H9 (cell line): ENCODE results near the gene SHB. TPM values are rescaled to one million over a fixed set of nuclear protein-coding genes. Genes with fewer than 3 reads are reported as not detected.

Experiments
- DNase-seq: peaks from one replicate; pipeline ENCODE4 v3.0.0-alpha.2; 2017
- H2AFZ ChIP-seq: one replicate; pipeline ENCODE4 v1.6.1; 2013; ENCODE audit warnings: mild to moderate bottlenecking, low read length, control low read depth, moderate library complexity
- H2AK5ac ChIP-seq: 2 replicates; pipeline ENCODE4 v1.6.1; 2013; ENCODE audit warnings: low read length, control low read depth, mixed read lengths; ENCODE audit not compliant: insufficient read length
- H2BK120ac ChIP-seq: one replicate; pipeline ENCODE4 v1.6.1; 2013; ENCODE audit warnings: low read depth, mild to moderate bottlenecking, low read length, control low read depth, inconsistent platforms; ENCODE audit not compliant: poor library complexity, severe bottlenecking
- H2BK12ac ChIP-seq: 2 replicates; pipeline ENCODE4 v1.6.1; 2013; ENCODE audit warnings: low read length, control low read depth, mixed read lengths, low read depth; ENCODE audit not compliant: insufficient read length
- H2BK15ac ChIP-seq: 2 replicates; pipeline ENCODE4 v1.6.1; 2013; ENCODE audit warnings: low read depth, low read length, control low read depth
- H2BK20ac ChIP-seq: one replicate; pipeline ENCODE4 v1.6.1; 2013; ENCODE audit warnings: low read depth, mild to moderate bottlenecking, low read length, control low read depth, inconsistent platforms; ENCODE audit not compliant: poor library complexity, severe bottlenecking
- H2BK5ac ChIP-seq: 2 replicates; pipeline ENCODE4 v1.6.1; 2013; ENCODE audit warnings: low read length, control low read depth, mixed read lengths; ENCODE audit not compliant: insufficient read length
- H3K14ac ChIP-seq: 2 replicates; pipeline ENCODE4 v1.6.1; 2013; ENCODE audit warnings: low read length, control low read depth; ENCODE audit not compliant: insufficient read depth
- H3K18ac ChIP-seq: 2 replicates; pipeline ENCODE4 v1.6.1; 2013; ENCODE audit warnings: low read depth, mild to moderate bottlenecking, mixed read lengths, low read length, control low read depth; ENCODE audit not compliant: insufficient read length
- H3K23ac ChIP-seq: 2 replicates; pipeline ENCODE4 v1.6.1; 2013; ENCODE audit warnings: low read length, control low read depth, mixed read lengths, low read depth; ENCODE audit not compliant: insufficient read length
- H3K23me2 ChIP-seq: 2 replicates; pipeline ENCODE4 v1.6.1; 2013; ENCODE audit warnings: low read depth, mild to moderate bottlenecking, mixed read lengths, low read length, control low read depth; ENCODE audit not compliant: insufficient read length, poor library complexity, severe bottlenecking
- H3K27ac ChIP-seq: 2 replicates; pipeline ENCODE4 v1.5.1; 2013; ENCODE audit warnings: low read length, control low read depth, mixed read lengths, low read depth; ENCODE audit not compliant: insufficient read length
- H3K27me3 ChIP-seq: 2 replicates; pipeline ENCODE4 v1.6.1; 2013; ENCODE audit warnings: low read length, control low read depth, inconsistent platforms; ENCODE audit not compliant: insufficient read depth
- H3K4ac ChIP-seq: 2 replicates; pipeline ENCODE4 v1.6.1; 2013; ENCODE audit warnings: low read depth, mild to moderate bottlenecking, control low read depth, inconsistent platforms, low read length, moderate library complexity
- H3K4me1 ChIP-seq: 2 replicates; pipeline ENCODE4 v1.6.1; 2013; ENCODE audit warnings: low read length, control low read depth, inconsistent platforms; ENCODE audit not compliant: insufficient read depth
- H3K4me2 ChIP-seq: 2 replicates; pipeline ENCODE4 v1.6.1; 2013; ENCODE audit warnings: low read length, control low read depth, mixed read lengths; ENCODE audit not compliant: insufficient read length, insufficient read depth
- H3K56ac ChIP-seq: 2 replicates; pipeline ENCODE4 v1.6.1; 2013; ENCODE audit warnings: low read depth, mild to moderate bottlenecking, mixed read lengths, low read length, control low read depth; ENCODE audit not compliant: insufficient read length
- H3K79me1 ChIP-seq: 2 replicates; pipeline ENCODE4 v1.6.1; 2013; ENCODE audit warnings: low read depth, mild to moderate bottlenecking, moderate library complexity, low read length, control low read depth, inconsistent platforms; ENCODE audit not compliant: insufficient read depth, poor library complexity, severe bottlenecking
- H3K79me2 ChIP-seq: 2 replicates; pipeline ENCODE4 v1.6.1; 2013; ENCODE audit warnings: low read length, control low read depth, inconsistent platforms; ENCODE audit not compliant: insufficient read depth
- H3K9ac ChIP-seq: 2 replicates; pipeline ENCODE4 v1.6.1; 2013; ENCODE audit warnings: low read length, control low read depth, mixed read lengths; ENCODE audit not compliant: insufficient read length; ENCODE audit errors: extremely low read depth
- H3K9me3 ChIP-seq: one replicate; pipeline ENCODE4 v1.6.1; 2013; ENCODE audit warnings: low read depth, low read length, inconsistent platforms; ENCODE audit not compliant: control insufficient read depth
- H3T11ph ChIP-seq: one replicate; pipeline ENCODE4 v1.6.1; 2013; ENCODE audit warnings: mild to moderate bottlenecking, low read length, control low read depth, inconsistent platforms
- H4K20me1 ChIP-seq: one replicate; pipeline ENCODE4 v1.6.1; 2013; ENCODE audit not compliant: control insufficient read depth, insufficient read length, insufficient read depth
- H4K5ac ChIP-seq: 2 replicates; pipeline ENCODE4 v1.6.1; 2013; ENCODE audit warnings: low read depth, mild to moderate bottlenecking, mixed read lengths, low read length, control low read depth; ENCODE audit not compliant: insufficient read length
- H4K8ac ChIP-seq: replicated peaks from 2 replicates; pipeline ENCODE4 v1.6.1; 2013; ENCODE audit warnings: low read length, control low read depth, mixed read lengths, low read depth; ENCODE audit not compliant: insufficient read length
- H4K91ac ChIP-seq: 2 replicates; pipeline ENCODE4 v1.6.1; 2013; ENCODE audit warnings: low read depth, mild to moderate bottlenecking, moderate library complexity, mixed read lengths, low read length, control low read depth; ENCODE audit not compliant: insufficient read length
- H3K27ac Mint-ChIP-seq, 3 experiments: 2 replicates in 2 of 3; 3 replicates in 1 of 3; pipeline ENCODE4 v1.8.0; 2020 to 2021; ENCODE audit warnings: mixed read lengths in 3 of 3, mild to moderate bottlenecking in 1 of 3, moderate library complexity in 1 of 3
- H3K27me3 Mint-ChIP-seq: 2 replicates; pipeline ENCODE4 v1.8.0; 2021; ENCODE audit warnings: low read depth, mild to moderate bottlenecking, moderate library complexity, mixed read lengths
- H3K36me3 Mint-ChIP-seq, 3 experiments: 2 replicates in 2 of 3; 3 replicates in 1 of 3; pipeline ENCODE4 v1.8.0; 2020 to 2021; ENCODE audit warnings: low read depth in 3 of 3, mixed read lengths in 3 of 3; ENCODE audit not compliant: insufficient read depth in 1 of 3
- H3K4me1 Mint-ChIP-seq, 2 experiments: 2 replicates each; pipeline ENCODE4 v1.8.0; 2020; ENCODE audit warnings: mixed read lengths in 2 of 2
- H3K4me3 Mint-ChIP-seq, 2 experiments: 2 replicates in 1 of 2; 3 replicates in 1 of 2; pipeline ENCODE4 v1.8.0; 2020 to 2021; ENCODE audit warnings: mild to moderate bottlenecking in 2 of 2, mixed read lengths in 2 of 2, moderate library complexity in 1 of 2
- H3K9me3 Mint-ChIP-seq, 2 experiments: 2 replicates in 1 of 2; 3 replicates in 1 of 2; pipeline ENCODE4 v1.8.0; 2020; ENCODE audit warnings: mild to moderate bottlenecking in 2 of 2, mixed read lengths in 2 of 2, moderate library complexity in 1 of 2
- WGBS: extraction: QIAGEN DNeasy Blood & Tissue Kit; methylation state at CpG from one replicate; pipeline ENCODE4 v1.1.7; 2013; ENCODE audit warnings: missing lambda C conversion rate, low lambda C conversion rate, mixed read lengths; ENCODE audit not compliant: insufficient read length; ENCODE audit errors: extremely low coverage; 5-methylcytosine and 5-hydroxymethylcytosine counted together
- total RNA-seq: library from RNA; stranded (reverse); gene quantifications from 2 replicates; pipeline ENCODE4 v1.2.1, GENCODE V29; 2021
- TF ChIP-seq, protein P1 (sequence below): fragments of 200-600 bp; sonication (generic); conservative IDR thresholded peaks from 3 replicates; pipeline ENCODE4 v1.8.0; 2021; ENCODE audit warnings: antibody characterized with exemption, mild to moderate bottlenecking

The SHB gene
- total RNA-seq, 1 experiment from 2014 or later: 14.6 TPM

DNA sequence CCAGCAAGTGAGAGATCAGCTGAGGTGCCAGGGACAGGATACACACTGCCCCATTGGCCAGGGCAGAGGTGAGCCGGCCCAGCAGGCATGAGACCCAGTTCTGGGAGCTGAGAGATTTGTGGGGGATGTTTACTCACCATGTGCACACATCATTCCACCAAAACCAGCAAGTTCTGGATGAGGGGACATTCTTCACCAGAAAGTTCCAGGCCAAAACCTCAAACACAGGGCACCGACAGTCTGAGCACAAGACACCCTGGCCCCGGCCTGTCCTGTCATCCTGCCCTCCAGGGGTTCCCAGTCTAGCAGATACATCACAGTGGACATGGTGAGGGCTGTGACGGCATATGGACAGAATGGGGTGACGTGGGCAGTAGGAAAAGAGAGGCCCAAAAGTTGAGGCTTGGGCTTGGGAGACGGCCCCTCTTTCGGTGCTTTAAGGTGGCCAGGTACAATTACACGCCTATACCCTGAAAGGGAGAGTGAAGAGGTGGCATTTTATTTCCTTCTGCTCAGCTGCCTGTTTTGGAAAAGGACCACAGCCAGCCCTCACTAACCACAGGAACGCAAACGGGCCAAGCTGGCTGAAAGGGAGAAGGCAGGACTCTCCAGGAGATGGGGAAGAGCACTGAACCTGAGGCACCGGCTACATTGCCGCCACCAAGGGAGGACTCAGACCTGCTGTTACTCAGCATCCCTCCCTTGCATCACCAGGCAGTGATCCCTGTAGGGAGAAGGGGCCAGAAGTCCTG lies 64.0 kb downstream of the SHB start:
- no peak overlapping the region for H2BK20ac ChIP-seq
- H3K4me1 ChIP-seq: peaks cover 12% of the 10 kb centered on the region; the same call in 1 of the 2 replicates
- no peaks in the 10 kb centered on the region for H3K79me2 ChIP-seq
- H2AK5ac ChIP-seq: no peak overlapping the region
- H3K14ac ChIP-seq: no peak overlapping the region; the same call in 1 of the 2 replicates
- no peaks in the 10 kb centered on the region for H3K36me3 Mint-ChIP-seq
- no peak overlapping the region for H3T11ph ChIP-seq
- H3K23ac ChIP-seq: no peak overlapping the region
- peaks cover 34 to 52% of the 10 kb centered on the region in 2 experiments for H3K4me1 Mint-ChIP-seq
- H3K18ac ChIP-seq: no peak overlapping the region
- H3K56ac ChIP-seq: no peak overlapping the region
- H3K23me2 ChIP-seq: no peaks in the 10 kb centered on the region
- H3K4ac ChIP-seq: no peak overlapping the region
- H4K91ac ChIP-seq: no peak overlapping the region
- WGBS: no CpG with 5 or more reads among the region's 12 CpGs
- no peaks in the 10 kb centered on the region for H3K27me3 Mint-ChIP-seq
- H3K4me2 ChIP-seq: no peak overlapping the region
- no peaks in the 10 kb centered on the region for H3K79me1 ChIP-seq
- H3K4me3 Mint-ChIP-seq: no peak overlapping the region
- no peak for DNase-seq
- H2BK12ac ChIP-seq: no peak overlapping the region
- H2BK15ac ChIP-seq: no peak overlapping the region
- no peak overlapping the region for H4K8ac ChIP-seq
- no peak overlapping the region for H3K9ac ChIP-seq
- H4K20me1 ChIP-seq: peaks cover 3% of the 10 kb centered on the region
- no peaks in the 10 kb centered on the region for H3K9me3 ChIP-seq
- H2BK5ac ChIP-seq: no peak overlapping the region
- TF ChIP-seq, protein P1, sequence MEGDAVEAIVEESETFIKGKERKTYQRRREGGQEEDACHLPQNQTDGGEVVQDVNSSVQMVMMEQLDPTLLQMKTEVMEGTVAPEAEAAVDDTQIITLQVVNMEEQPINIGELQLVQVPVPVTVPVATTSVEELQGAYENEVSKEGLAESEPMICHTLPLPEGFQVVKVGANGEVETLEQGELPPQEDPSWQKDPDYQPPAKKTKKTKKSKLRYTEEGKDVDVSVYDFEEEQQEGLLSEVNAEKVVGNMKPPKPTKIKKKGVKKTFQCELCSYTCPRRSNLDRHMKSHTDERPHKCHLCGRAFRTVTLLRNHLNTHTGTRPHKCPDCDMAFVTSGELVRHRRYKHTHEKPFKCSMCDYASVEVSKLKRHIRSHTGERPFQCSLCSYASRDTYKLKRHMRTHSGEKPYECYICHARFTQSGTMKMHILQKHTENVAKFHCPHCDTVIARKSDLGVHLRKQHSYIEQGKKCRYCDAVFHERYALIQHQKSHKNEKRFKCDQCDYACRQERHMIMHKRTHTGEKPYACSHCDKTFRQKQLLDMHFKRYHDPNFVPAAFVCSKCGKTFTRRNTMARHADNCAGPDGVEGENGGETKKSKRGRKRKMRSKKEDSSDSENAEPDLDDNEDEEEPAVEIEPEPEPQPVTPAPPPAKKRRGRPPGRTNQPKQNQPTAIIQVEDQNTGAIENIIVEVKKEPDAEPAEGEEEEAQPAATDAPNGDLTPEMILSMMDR: no peak
- no peak overlapping the region for H2AFZ ChIP-seq
- H3K27me3 ChIP-seq: no peaks in the 10 kb centered on the region
- H3K27ac ChIP-seq: no peak overlapping the region
- H3K27ac Mint-ChIP-seq: peak overlapping the region in 1 of 3 experiments; percentile 79; a peak in 1 of 7 replicates
- H4K5ac ChIP-seq: no peak overlapping the region
- no peak overlapping the region for H2BK120ac ChIP-seq
- H3K9me3 Mint-ChIP-seq: no peaks in the 10 kb centered on the region
